GM10847 (cell line): Measurements from ENCODE around the gene NUDT19.

Experiments used
- POLR2A ChIP-seq: IDR thresholded peaks from 2 replicates; pipeline ENCODE4 v1.6.1; 2011; ENCODE audit not compliant: insufficient read length; ENCODE audit errors: extremely low read depth

The NUDT19 gene

DNA sequence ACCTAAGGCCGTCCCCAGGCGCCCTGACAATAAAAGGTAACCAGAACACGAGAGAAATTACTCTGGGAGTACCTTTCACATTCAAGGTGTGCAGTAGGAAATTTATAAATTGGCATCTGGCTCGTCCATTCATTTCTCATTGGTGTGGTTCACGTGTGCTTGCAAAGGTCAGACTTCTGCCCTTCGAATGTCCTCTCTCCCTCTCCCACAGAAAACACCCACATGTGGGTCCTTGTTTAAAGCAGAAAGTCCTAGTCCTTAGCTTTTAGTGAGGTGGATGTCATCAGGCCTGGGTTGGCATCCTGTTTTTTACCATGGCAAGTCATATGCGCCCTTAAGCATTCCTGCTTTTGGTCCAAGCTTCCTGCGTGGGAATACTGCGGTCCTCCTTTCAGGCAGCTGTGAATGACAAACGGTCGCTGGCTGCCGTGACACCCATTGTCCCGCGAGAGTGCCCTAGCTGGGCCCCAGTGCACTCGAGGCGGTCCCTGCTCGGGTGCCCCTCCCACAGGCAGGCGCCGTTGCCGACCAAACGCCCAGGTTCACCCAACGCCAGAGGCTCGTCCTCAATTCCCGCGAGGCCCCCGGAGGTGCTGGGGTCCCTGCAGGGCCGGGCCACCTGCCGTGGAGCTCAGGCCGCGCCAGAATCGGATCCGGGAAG, at the start of gene NUDT19:
Gene NUDT19, plus strand, starts transcription at position 531 of the 661 bp plus-strand sequence. CDS start 140 bp downstream, outside the sequence.
- TF ChIP-seq POLR2A = peak; percentile 57

DNA sequence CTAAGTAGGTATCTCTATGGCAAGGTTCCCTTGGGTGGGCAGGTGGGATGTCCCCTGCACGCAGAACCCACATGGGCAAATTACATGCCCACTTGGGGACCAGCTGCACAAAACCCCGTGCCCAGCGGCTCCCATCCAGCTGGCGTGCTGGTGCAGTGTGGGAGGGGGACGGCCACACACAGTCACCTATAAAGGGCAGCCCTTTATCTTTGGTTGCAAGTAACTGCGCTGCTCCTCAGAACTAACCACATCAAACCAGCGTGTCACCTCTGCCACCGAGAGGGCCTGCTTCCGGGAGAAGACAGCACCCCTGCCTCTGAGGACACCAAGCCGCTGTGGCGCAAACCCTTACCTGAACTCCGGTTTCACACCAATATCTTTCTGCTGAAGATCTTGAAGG, 48.9 kb upstream of the NUDT19 start:
- TF ChIP-seq POLR2A = no peak

DNA sequence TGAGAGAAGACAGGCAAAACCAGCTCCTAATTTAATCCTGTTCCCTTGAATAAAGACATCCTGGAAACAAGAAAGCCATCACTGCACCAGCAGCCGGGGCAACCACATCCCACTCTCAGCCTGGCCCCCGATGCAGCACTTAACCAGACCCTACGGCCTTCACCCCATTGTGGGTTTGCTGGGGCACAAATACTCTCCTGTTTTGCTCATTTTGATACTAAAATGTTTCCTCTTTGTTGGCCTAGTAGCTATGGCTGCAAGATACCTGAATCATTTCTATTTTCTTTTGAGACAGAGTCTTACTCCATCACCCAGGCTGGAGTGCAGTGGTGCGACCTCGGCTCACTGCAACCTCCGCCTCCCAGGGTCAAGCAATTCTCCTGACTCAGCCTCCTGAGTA, 45.1 kb upstream of the NUDT19 start:
- TF ChIP-seq POLR2A = no peak

DNA sequence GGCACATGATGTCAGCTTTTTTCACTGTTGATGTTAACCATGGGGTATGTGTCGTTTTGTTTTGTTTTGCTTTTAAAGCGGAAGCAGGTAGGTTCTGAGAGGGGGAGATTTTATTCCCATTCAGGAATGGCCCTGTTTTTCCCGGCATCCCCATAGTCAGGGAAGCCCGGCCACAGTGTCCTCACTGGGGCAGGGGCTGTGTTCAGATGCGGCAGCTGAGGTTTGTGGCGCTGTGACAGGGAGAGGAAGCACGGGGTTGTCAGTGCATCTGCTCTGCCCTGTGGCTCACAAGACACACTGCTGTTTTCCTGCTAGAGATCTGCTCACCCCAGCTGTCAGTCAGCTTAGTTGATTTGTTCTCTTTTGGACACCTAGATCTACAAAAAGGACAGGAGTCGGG, 44.3 kb upstream of the NUDT19 start:
- no peak for TF ChIP-seq POLR2A

DNA sequence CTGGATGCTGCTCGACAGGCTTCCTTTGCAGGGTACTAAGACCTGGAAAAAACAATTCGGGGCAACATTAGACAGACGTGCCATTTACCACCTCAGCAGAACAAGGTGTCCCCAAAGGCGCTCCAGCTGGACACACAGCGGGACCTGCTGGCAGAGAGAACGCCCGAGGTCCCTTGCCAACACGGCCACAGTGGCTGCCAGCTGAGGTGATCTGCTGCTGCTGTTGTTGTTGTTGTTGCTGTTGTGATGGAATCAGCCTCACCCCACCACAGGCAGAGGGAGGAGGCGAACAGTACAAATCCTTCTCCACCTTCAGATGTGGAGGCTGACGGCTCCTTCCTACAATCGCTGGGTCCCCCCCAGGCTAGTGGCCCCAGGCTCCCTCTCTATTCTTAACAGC, 41.9 kb upstream of the NUDT19 start:
- TF ChIP-seq POLR2A = no peak

DNA sequence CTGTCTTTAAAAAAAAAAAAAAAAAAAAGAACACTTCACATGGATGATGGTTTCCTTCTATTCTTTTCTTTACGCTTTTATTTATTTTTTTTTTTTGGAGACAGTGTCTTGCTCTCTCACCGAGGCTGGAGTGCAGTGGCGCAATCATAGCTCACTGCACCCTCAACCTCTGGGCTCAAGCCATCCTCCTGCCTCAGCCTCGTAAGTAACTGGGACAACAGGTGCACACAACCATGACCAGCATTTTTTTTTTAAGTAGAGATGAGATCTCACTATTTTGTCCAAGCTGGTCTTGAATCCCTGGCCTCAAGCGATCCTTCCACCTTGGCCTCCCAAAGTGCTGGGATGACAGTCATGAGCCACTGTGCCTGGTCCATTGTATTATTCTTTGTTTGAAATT, 41.0 kb upstream of the NUDT19 start:
- no peak for TF ChIP-seq POLR2A

DNA sequence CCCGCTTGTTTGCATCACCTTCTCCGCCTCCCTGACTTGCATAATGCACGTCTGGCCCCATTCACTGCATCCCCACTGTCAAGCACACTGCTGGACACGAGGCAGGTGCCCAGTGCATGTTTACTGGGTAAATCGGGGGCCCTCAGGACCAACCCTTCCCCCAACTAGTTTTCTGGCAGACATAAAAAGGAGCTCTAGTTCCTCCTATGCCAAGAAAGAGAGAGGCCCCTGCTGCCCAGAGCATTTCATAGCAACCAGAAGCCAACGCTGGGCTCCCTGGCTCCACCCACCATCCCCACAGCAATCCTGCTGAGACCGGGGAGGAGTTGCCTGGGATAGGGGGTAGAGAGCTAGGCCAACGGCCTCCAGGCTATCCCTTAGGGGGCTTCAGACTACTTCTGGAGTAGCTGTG, 39.9 kb upstream of the NUDT19 start:
- no peak for TF ChIP-seq POLR2A

DNA sequence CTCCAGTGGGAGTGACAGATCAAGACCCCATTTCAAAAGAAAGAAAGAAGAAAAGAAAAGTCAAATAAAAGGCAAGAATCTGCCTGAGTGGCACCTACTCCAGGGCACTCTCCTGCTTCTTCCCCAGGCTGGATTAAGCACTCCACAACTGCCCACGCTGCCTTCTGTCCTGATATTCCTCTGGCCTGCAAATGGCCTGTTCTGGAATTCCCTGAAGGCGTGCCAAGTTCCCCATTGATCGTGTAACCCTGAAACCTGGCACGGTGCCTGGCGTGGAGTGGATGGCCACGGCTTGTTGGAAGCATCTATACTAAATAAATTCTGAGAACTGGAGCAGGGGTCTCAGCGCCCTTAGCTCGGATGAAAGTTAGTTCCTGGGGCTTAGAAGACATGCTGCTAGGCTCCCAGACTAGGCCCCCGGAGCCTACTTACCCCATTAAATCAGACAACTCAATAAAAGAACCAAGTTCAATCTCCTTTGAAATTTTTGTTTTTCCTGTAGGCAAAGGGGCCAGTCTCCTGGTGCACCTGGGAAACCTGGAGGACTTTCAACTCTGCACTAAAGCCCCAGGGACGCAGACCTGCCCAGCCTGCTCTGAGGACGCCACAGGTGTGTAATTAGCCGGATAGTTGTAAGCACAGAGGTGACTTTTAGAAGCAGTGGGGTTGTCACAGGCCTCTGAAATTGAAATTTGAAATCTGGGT, 38.6 kb upstream of the NUDT19 start:
- no peak for TF ChIP-seq POLR2A

DNA sequence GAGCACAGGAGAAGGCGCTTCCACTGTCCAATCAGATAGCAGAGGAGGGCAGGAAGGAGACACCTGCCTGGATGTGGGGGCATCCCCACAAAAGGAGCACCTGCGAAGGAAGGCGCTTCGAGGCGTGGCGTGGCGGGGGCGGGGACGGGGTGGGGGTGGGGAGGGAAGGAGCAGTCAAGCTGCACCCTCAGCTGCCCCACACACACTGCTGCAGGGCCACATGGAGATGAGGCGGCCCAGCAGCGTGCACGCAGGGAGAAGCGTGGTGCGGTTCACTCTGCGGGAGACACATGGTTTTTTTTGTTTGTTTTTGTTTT, 38.1 kb upstream of the NUDT19 start:
- TF ChIP-seq POLR2A = no peak

DNA sequence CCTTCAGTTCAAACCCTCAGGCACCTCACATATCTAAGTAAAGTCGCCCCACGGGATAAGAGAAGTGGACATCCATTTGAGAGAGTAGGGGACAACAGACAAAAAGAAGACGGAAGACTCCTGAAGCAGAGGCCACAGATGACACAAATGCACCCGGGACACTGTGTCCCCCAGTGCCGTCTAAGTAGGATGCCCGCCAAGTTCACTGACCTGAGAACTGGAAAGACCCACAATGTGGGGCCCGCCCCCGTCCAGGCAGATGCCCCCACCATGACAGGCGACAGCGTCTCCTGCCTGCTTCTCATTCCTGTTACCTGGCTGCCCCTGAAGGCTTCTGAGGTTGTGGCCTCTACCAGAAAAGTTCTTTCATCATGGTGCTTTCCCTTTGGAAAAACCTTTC, 33.5 kb upstream of the NUDT19 start:
- TF ChIP-seq POLR2A = no peak

DNA sequence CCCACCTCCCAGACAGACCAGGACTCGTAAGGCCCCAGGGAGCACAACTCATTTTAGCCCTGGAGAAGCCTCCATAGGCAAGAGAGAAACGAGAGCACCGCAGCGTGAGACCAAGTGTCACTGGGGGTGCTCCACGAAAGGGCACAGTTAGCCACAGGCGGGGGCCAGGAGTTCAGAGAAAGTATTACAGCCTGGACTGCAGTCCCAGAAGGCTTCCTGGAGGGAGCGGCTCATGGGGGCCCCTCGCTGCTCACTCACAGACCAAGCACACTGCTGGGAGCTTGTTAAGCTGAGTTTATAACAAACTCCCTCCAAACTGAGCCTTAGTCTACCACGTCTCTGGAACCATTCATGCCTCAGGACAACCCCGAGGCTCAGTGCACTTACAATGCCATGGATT, 33.1 kb upstream of the NUDT19 start:
- TF ChIP-seq POLR2A = no peak

DNA sequence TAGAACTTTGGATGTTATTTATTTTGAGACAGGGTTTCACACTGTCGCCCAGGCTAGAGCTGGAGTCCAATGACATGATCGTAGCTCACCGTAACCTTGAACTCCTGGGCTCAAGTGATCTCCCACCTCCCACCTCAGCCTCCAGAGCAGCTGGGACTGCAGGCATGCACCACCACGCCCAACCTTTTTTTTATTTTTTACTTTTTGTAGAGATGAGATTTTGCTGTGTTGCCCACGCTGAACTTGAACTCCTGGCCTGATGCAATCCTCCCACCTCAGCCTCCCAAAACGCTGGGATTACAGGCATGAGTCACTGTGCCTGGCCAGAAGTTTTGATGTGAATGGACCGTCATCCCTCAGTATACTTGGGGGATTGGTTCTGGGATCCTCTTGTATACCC, 30.3 kb upstream of the NUDT19 start:
- TF ChIP-seq POLR2A = no peak

DNA sequence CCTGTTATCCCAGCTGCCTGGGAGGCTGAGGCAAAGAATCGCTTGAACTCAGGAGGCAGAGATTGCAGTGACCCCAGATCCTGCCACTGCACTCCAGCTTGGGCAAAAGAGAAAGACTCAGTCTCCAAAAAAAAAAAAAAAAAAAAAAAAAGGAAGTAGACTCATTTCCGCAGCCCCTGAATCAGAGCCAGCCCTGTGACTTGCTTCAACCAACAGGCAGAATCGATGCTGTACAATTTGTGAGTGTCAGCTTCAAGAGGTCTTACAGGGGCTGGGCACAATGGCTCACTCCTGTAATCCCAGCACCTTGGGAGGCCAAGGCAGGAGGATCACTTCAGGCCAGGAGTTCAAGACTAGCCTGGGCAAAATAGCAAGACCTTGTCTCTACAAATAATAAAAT, 29.4 kb upstream of the NUDT19 start:
- TF ChIP-seq POLR2A = no peak

DNA sequence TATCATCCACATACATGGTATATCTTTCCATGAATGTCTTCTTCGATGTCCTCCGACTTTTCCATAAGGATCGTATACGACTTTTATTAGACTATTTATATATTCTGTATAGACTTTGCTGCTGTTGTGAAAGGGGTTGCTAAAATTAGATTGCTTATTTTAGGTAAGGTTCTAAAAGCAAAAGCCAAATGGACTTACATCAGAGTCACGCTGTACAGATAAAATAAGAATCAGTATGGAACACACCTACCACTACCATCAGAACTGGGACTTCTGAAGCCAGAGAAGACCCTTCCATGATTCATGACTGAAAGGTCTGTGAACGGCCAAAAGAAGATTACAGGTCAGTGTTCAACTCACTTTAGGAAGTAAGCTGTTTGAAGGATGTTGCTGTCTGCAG, 25.5 kb upstream of the NUDT19 start:
- TF ChIP-seq POLR2A = no peak

DNA sequence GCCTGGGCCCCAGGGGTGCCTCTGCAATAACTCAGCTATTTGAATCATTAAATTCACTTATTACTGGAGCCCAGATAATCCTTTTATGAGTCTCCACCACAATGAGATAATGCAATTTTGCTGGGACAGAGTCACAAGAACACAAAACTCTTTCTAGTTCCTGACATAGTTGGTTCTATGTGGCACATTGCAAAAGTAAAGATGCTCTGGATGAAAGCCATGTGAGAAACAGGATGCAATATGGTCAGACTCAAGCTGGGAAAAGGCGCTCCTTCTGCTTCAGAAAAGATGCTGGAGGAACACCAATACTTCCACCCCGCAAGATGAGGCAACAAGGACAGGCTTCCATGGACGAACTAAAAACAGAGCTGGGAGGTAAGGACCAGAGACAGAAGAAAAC, 22.3 kb upstream of the NUDT19 start:
- no peak for TF ChIP-seq POLR2A

DNA sequence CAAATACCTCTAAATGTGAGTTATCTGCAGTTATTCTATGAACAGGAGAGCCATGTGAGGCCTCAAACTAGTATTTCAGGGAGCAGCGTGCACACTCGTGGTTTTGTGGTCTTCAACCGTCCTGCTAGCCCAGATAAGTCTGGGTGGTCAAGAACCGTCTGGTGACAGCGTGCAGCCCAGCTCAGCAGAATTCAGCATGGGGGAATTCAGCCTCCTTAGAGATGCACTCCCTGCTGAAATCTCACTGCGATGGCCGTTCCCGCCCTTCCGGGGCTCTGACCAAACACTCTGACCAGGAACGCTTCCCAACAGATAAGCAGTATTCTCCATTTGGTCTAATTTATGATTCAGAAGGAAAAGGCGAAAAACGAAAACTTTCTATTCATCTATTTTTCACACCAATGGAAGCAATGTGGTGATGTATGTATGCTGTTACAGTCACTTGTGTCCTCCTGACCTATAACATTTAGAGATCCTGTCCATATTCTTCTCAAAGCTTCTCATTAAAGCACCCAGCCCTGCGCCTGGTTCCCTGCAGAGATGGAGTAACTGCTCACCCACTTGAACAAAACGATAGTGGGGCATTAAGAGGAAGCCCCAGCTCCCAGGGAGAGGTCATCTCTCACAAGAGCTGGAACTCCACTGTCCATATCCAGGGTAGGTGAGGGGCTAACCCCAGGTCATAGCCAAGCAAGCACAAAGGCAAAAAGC, 19.6 kb upstream of the NUDT19 start:
- no peak for TF ChIP-seq POLR2A
